GM10248 (cell line): ENCODE data around the gene HHATL.

Experiments used
- CTCF ChIA-PET: fragments of 300-600 bp; sonication (Branson Sonifier 250); formaldehyde crosslinking; extraction: SDS; loops from one replicate; lab custom pipeline; 2021; ENCODE audit warnings: antibody characterized with exemption; lab: Yijun Ruan, JAX
- POLR2A ChIA-PET: fragments of 350-650 bp; sonication (Branson Sonifier 250); formaldehyde crosslinking; extraction: SDS; loops from one replicate; lab custom pipeline; 2020; ENCODE audit warnings: antibody characterized with exemption; lab: Yijun Ruan, JAX
- DNase-seq: peaks from one replicate; pipeline ENCODE4 v3.0.0; 2012; ENCODE audit errors: extremely low spot score
- CTCF ChIP-seq: IDR thresholded peaks from 2 replicates; pipeline ENCODE4 v1.5.1; 2012; ENCODE audit warnings: mild to moderate bottlenecking, low read depth; ENCODE audit errors: extremely low read depth, missing control alignments, control extremely low read depth

Gene HHATL

GRCh38 chr3:42731476-42732195 lies 29.0 kb upstream of the HHATL start:
- no peak for TF ChIP-seq CTCF
- DNase-seq: no peak
- ChIA-PET CTCF (interaction anchor here (1.4 to 2.6 kb wide), 2 partner anchors 10 to 13 kb away, joined by 3 to 6 read pairs; no protein-coding TSS in a partner anchor), POLR2A (no interaction called here)

GRCh38 chr3:42730706-42731420 lies 28.3 kb upstream of the HHATL start:
- no peak for DNase-seq
- ChIA-PET CTCF (interaction anchor here (2.6 kb wide), 1 partner anchor 14 kb away, joined by 6 read pairs; no protein-coding TSS in a partner anchor), POLR2A (no interaction called here)
- TF ChIP-seq CTCF: no peak

GRCh38 chr3:42730294-42730693 lies 27.7 kb upstream of the HHATL start:
- CTCF ChIA-PET: no interaction called here
- POLR2A ChIA-PET: no interaction called here
- no peak for TF ChIP-seq CTCF
- no peak for DNase-seq

- DNase-seq: no peak
- ChIA-PET POLR2A (no interaction called here), CTCF (no interaction called here)
- no peak for TF ChIP-seq CTCF
These were observed 27.0 kb upstream of the HHATL start for GRCh38 chr3:42729404-42730145.

GRCh38 chr3:42728668-42729364 lies 26.2 kb upstream of the HHATL start:
- DNase-seq: no peak
- ChIA-PET CTCF (no interaction called here), POLR2A (no interaction called here)
- TF ChIP-seq CTCF: no peak

GRCh38 chr3:42728056-42728455 lies 25.5 kb upstream of the HHATL start:
- no peak for DNase-seq
- no peak for TF ChIP-seq CTCF
- ChIA-PET CTCF (no interaction called here), POLR2A (no interaction called here)
